ENCODE data around the gene SNAP25.

GRCh38 chr20:10201321-10201870 is 17.2 kb upstream of the SNAP25 start:
- TF ChIP-seq HOXD13 (CRISPR knock-in tag; IDR thresholded peaks at IDR 0.05; ENCODE audit: borderline replicate concordance), result no peak
- no peak for TF ChIP-seq CTCF (tag by site-specific recombination; IDR thresholded peaks at IDR 0.05)
- TF ChIP-seq ZNF600 (tag by site-specific recombination; IDR thresholded peaks at IDR 0.05), result no peak
- no peak for TF ChIP-seq ZNF24 (tag by site-specific recombination; IDR thresholded peaks at IDR 0.05)
- TF ChIP-seq ZNF560 (tag by site-specific recombination; IDR thresholded peaks at IDR 0.05; ENCODE audit: borderline replicate concordance), result no peak
- no peak for TF ChIP-seq IKZF3 (tag by site-specific recombination; IDR thresholded peaks at IDR 0.05)
- TF ChIP-seq REST (tag by site-specific recombination; IDR thresholded peaks at IDR 0.05), result no peak
- TF ChIP-seq ZFP41 (tag by site-specific recombination; IDR thresholded peaks at IDR 0.05; ENCODE audit: borderline replicate concordance), result no peak
- no peak for TF ChIP-seq ZNF221 (tag by site-specific recombination; IDR thresholded peaks at IDR 0.05; ENCODE audit: borderline replicate concordance)
- TF ChIP-seq ZNF530 (tag by site-specific recombination; IDR thresholded peaks at IDR 0.05; ENCODE audit: low read depth), result no peak
